Astrocyte of the spinal cord (primary cell): Measurements from ENCODE around the gene CIT.

ENCODE experiments used
- DNase-seq: peaks from one replicate; pipeline ENCODE4 v3.0.0; 2011; ENCODE audit warnings: low read depth, low spot score
- H3K4me3 ChIP-seq: 2 replicates; pipeline ENCODE4 v1.5.1; 2011; ENCODE audit warnings: low read depth, mild to moderate bottlenecking, low read length, moderate library complexity
- CTCF ChIP-seq: IDR thresholded peaks from 2 replicates; pipeline ENCODE4 v1.5.1; 2012; ENCODE audit warnings: low read depth, mild to moderate bottlenecking, low read length, inconsistent platforms
- in situ Hi-C: cut with HindIII; loops from 2 replicates; pipeline ENCODE4 v1.10.0; 2017; ENCODE audit warnings: low sequenced_read_pairs

CIT gene

GRCh38 chr12:119696943-119697342 is 180.2 kb downstream of the CIT start:
- no peak for TF ChIP-seq CTCF
- DNase-seq, result no peak
- no peak overlapping the region for H3K4me3 ChIP-seq
- in situ Hi-C loops, result no loop called here

- no peak for DNase-seq
- H3K4me3 ChIP-seq, result no peak overlapping the region
- peak; percentile 74 for TF ChIP-seq CTCF
- in situ Hi-C loops, result no loop called here
These were observed 182.1 kb downstream of the CIT start for GRCh38 chr12:119695034-119695433.

GRCh38 chr12:119694111-119694510 is 183.0 kb downstream of the CIT start:
- no peak for TF ChIP-seq CTCF
- in situ Hi-C loops, result no loop called here
- no peak overlapping the region for H3K4me3 ChIP-seq
- no peak for DNase-seq

GRCh38 chr12:119693511-119693910 is 183.6 kb downstream of the CIT start:
- TF ChIP-seq CTCF, result no peak
- in situ Hi-C loops, result no loop called here
- no peak overlapping the region for H3K4me3 ChIP-seq
- DNase-seq, result no peak

GRCh38 chr12:119692997-119693396 is 184.1 kb downstream of the CIT start:
- H3K4me3 ChIP-seq, result no peak overlapping the region
- no peak for TF ChIP-seq CTCF
- peak; percentile 88 for DNase-seq
- in situ Hi-C loops, result no loop called here

- no peak for TF ChIP-seq CTCF
- no peak for DNase-seq
- in situ Hi-C loops, result no loop called here
- no peak overlapping the region for H3K4me3 ChIP-seq
These were observed 184.7 kb downstream of the CIT start for GRCh38 chr12:119692410-119692809.
